HEK293 (cell line): ENCODE data around the gene MPHOSPH9.

Experiments used
- CTCF ChIP-seq: fragments of 450-650 bp; formaldehyde crosslinking; IDR thresholded peaks from 2 replicates; pipeline ENCODE4 v1.5.1; 2016; ENCODE audit warnings: missing biosample characterization, missing genetic modification characterization
- ELK4 ChIP-seq: IDR thresholded peaks from 2 replicates; pipeline ENCODE4 v1.6.1; 2011; ENCODE audit warnings: mild to moderate bottlenecking, low read depth, low read length, borderline replicate concordance
- KLF16 ChIP-seq: fragments of 450-650 bp; formaldehyde crosslinking; IDR thresholded peaks from 2 replicates; pipeline ENCODE4 v1.5.1; 2017; ENCODE audit warnings: missing biosample characterization, missing genetic modification characterization
- PRDM4 ChIP-seq: fragments of 450-650 bp; formaldehyde crosslinking; IDR thresholded peaks from 2 replicates; pipeline ENCODE4 v1.5.1; 2017; ENCODE audit warnings: missing biosample characterization, missing genetic modification characterization
- SETDB1 ChIP-seq: IDR thresholded peaks from one replicate; pipeline ENCODE4 v1.6.1; 2017; ENCODE audit warnings: mild to moderate bottlenecking, low read length, moderate library complexity, mixed read lengths; ENCODE audit not compliant: insufficient read length
- SP2 ChIP-seq: fragments of 450-650 bp; formaldehyde crosslinking; IDR thresholded peaks from 2 replicates; pipeline ENCODE4 v1.5.1; 2016; ENCODE audit warnings: missing biosample characterization, missing genetic modification characterization
- TCF7L2 ChIP-seq: IDR thresholded peaks from 2 replicates; pipeline ENCODE4 v1.6.1; 2011; ENCODE audit warnings: low read depth, mild to moderate bottlenecking, inconsistent platforms, low read length, moderate library complexity, borderline replicate concordance
- ZNF138 ChIP-seq: fragments of 450-650 bp; formaldehyde crosslinking; IDR thresholded peaks from 2 replicates; pipeline ENCODE4 v1.5.1; 2016; ENCODE audit warnings: missing biosample characterization, missing genetic modification characterization, borderline replicate concordance
- ZNF175 ChIP-seq: fragments of 450-650 bp; formaldehyde crosslinking; IDR thresholded peaks from 2 replicates; pipeline ENCODE4 v1.5.1; 2016; ENCODE audit warnings: missing biosample characterization, missing genetic modification characterization
- ZNF433 ChIP-seq: fragments of 450-650 bp; formaldehyde crosslinking; IDR thresholded peaks from 2 replicates; pipeline ENCODE4 v1.5.1; 2016; ENCODE audit warnings: missing biosample characterization, missing genetic modification characterization, low read depth
- ZNF514 ChIP-seq: fragments of 450-650 bp; formaldehyde crosslinking; IDR thresholded peaks from 2 replicates; pipeline ENCODE4 v1.5.1; 2016; ENCODE audit warnings: missing biosample characterization, missing genetic modification characterization
- ZNF701 ChIP-seq: fragments of 450-650 bp; formaldehyde crosslinking; IDR thresholded peaks from 2 replicates; pipeline ENCODE4 v1.5.1; 2016; ENCODE audit warnings: missing biosample characterization, missing genetic modification characterization
- ZNF747 ChIP-seq: fragments of 450-650 bp; formaldehyde crosslinking; IDR thresholded peaks from 2 replicates; pipeline ENCODE4 v1.5.1; 2016; ENCODE audit warnings: missing biosample characterization, missing genetic modification characterization

- TF ChIP-seq ELK4 = no peak
- TF ChIP-seq ZNF701 (tag by site-specific recombination) = no peak
- no peak for TF ChIP-seq CTCF (tag by site-specific recombination)
- no peak for TF ChIP-seq ZNF747 (tag by site-specific recombination)
- TF ChIP-seq ZNF514 = no peak
- TF ChIP-seq TCF7L2 = no peak
- TF ChIP-seq PRDM4 (tag by site-specific recombination) = no peak
- TF ChIP-seq ZNF175 (tag by site-specific recombination) = no peak
- TF ChIP-seq KLF16 (tag by site-specific recombination) = no peak
- no peak for TF ChIP-seq ZNF138 (tag by site-specific recombination)
- TF ChIP-seq SETDB1 = no peak
- TF ChIP-seq ZNF433 (tag by site-specific recombination) = no peak
- peak; percentile 53 for TF ChIP-seq SP2
Observed at GRCh38 chr12:123142921-123143735, 89.8 kb downstream of the MPHOSPH9 start.
